ENCODE measurements around the gene NYAP1.
"Not testable (repeated sequence)": the region's sequence is repeated elsewhere in the genome, so short reads cannot be mapped to it uniquely, and the experiment has no call there.

NYAP1 gene

DNA sequence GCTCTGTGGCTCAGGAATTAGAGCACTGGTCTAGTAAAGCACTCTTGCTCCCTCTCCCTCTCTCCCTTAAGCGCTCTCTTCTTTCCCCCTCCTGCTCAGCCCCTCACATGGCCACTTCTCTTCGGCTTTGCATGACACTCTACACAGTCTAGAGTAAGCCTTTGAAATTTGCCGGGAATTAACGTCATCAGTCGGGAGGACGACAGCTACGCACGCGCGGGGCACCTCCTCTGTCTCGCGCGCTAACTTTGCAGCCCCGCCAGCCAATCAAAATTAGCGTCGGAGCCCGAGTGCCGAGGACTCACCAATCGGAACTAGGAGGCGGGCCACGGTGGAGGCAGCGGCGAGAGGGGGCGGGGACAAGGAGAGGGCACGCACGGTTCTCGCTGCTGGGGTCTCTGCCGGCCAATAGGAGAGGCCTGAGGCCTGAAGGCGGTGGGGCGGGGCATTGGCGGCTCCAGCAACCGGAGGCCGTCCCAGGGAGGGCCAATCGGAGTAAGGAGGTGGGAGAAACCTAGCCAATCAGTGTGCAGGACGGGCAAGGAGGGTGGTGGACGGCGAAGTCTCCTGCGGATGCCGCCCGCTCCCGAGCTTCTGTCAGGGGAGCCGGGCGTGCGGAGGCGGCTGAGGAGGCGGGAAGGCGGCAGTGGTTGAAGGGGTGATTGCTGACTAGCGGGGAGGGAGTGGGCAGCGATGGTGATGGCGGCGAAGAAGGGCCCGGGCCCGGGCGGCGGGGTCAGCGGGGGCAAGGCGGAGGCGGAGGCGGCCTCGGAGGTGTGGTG, 55.1 kb downstream of the NYAP1 start, which contains the start of gene AGFG2:
AGFG2 (plus strand) TSS at position 550 of the 782 bp plus-strand sequence; CDS start at position 694, 144 bp downstream.
- H3K27ac ChIP-seq = peak within 1 kb of the TSS; percentile 75
- CTCF ChIA-PET = interaction anchor here (0.5 to 0.6 kb wide), 3 partner anchors 39 to 187 kb away, joined by 3 to 5 read pairs (median 3); no protein-coding TSS in a partner anchor
- DNase-seq (ENCODE audit: low spot score) = peak; percentile 100
- TF ChIP-seq, protein P1, sequence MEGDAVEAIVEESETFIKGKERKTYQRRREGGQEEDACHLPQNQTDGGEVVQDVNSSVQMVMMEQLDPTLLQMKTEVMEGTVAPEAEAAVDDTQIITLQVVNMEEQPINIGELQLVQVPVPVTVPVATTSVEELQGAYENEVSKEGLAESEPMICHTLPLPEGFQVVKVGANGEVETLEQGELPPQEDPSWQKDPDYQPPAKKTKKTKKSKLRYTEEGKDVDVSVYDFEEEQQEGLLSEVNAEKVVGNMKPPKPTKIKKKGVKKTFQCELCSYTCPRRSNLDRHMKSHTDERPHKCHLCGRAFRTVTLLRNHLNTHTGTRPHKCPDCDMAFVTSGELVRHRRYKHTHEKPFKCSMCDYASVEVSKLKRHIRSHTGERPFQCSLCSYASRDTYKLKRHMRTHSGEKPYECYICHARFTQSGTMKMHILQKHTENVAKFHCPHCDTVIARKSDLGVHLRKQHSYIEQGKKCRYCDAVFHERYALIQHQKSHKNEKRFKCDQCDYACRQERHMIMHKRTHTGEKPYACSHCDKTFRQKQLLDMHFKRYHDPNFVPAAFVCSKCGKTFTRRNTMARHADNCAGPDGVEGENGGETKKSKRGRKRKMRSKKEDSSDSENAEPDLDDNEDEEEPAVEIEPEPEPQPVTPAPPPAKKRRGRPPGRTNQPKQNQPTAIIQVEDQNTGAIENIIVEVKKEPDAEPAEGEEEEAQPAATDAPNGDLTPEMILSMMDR (conservative IDR thresholded peaks at IDR 0.05; ENCODE audit: low read depth) = no peak
- POLR2A ChIA-PET (ENCODE audit: low non-redundant PET) = interaction anchor here (0.5 to 0.6 kb wide), 2 partner anchors 35 to 74 kb away, joined by 3 to 4 read pairs; no protein-coding TSS in a partner anchor

DNA sequence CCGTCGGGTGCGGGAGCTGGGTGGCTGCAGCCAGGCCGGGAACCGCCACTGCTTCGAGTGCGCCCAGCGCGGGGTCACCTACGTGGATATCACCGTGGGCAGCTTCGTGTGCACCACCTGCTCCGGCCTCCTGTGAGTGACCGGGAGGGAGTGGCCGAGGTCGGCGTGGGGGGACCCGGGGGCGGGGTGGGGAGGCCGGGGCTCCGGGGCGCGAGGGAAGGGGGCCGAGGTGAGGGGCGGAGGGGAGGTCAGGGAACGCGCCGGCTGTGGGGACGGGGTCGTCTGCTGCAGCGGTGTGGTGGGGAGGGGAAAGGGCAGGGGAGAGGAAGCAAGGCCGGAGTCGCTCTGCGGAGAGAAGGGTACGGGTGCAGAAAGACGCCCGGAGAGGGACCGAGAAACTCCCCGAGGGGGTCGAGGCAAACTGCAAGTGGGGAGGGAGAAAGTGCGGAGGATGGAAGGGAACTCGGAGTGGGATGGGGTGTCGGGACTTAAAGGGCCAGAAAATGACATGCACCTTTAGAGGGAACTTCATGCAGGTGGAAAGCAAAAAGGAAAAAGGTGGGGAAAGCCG, 55.8 kb downstream of the NYAP1 start:
- ChIA-PET CTCF (interaction anchor here (0.5 to 0.6 kb wide), 2 partner anchors 40 to 186 kb away, joined by 3 to 5 read pairs; no protein-coding TSS in a partner anchor), POLR2A (ENCODE audit: low non-redundant PET) (interaction anchor here (0.5 to 0.6 kb wide), 4 partner anchors 36 to 1568 kb away, joined by 3 to 5 read pairs (median 4); no protein-coding TSS in a partner anchor)
- TF ChIP-seq, protein P1 (conservative IDR thresholded peaks at IDR 0.05; ENCODE audit: low read depth) = no peak
- no peak for DNase-seq (ENCODE audit: low spot score)
- peak overlapping the region; percentile 75 for H3K27ac ChIP-seq

DNA sequence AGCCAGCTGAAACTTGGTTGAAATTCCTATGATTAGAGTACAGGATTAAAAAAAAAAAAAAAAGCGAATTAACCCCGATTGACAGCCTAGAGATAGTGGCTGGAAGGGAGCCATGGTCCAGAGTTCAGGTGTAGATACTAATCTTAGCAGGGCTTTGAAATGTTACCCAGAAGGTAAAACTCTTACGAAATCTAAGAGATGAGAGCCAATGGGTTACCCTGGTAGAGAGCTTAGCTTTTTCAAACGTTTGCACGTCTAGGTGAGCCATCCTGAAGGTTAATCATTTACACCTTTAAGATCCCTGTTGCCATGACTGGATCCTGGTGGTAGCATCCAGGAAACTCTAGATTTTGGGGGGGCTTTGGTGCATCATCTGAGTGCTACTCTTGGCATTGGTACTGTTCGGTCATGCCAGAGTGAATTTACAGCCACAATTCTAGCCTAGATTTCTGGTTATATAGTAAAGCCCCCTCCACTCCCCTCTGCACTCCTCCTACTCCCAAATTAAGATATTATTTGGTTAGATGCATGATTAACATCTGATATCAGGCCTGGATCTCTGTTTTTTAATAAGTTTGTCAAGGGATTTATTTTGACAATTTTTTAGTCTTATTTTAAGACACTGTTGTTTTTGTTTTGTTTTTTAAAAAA, 56.5 kb downstream of the NYAP1 start:
- ChIA-PET CTCF (no interaction called here), POLR2A (ENCODE audit: low non-redundant PET) (interaction anchor here (0.6 kb wide), 2 partner anchors 121 to 1567 kb away, joined by 3 to 5 read pairs; no protein-coding TSS in a partner anchor)
- no peak for DNase-seq (ENCODE audit: low spot score)
- TF ChIP-seq, protein P1 (conservative IDR thresholded peaks at IDR 0.05; ENCODE audit: low read depth) = no peak
- H3K27ac ChIP-seq = peak overlapping the region; percentile 75

DNA sequence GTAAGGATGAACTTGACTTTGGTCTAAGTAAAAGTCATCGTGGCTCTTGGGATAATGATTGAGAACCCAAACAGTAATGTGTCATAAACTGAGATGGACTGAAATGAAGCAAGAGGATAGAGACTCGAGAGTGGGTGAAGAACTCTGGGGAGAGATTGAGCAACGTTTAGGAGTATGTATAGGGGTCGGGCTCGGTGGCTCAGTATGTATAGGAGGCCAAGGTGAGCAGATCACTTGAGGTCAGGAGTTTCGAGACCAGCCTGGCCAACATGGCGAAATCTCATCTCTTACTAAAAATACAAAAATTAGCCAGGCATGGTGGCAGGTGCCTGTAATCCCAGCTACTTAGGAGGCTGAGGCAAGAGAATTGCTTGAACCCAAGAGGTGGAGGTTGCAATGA, 57.6 kb downstream of the NYAP1 start:
- CTCF ChIA-PET; H3K27ac ChIP-seq; DNase-seq (ENCODE audit: low spot score); POLR2A ChIA-PET (ENCODE audit: low non-redundant PET): not testable (repeated sequence)

DNA sequence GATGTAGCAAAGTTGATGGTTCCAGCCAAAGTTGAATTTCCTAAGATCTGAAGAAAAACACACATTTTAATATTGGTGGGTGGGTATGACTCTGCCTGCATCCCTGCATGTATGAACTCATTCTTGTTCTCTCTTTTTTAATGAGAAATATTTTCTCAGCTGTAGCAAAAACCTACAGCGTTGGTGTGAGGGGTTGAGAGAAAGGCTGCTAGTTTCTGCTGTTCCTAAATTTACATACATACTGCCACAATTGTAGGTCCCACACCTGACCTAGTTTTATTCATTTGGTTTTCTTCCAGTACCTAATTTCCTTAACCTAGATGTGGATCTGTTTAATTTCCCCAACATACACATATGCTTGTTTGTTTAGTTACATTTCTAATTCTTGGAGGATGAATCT, 59.9 kb downstream of the NYAP1 start:
- no peak overlapping the region for H3K27ac ChIP-seq
- no peak for DNase-seq (ENCODE audit: low spot score)
- POLR2A ChIA-PET (ENCODE audit: low non-redundant PET) = no interaction called here
- TF ChIP-seq, protein P1 (conservative IDR thresholded peaks at IDR 0.05; ENCODE audit: low read depth) = no peak
- CTCF ChIA-PET = interaction anchor here (0.6 to 2.0 kb wide), 4 partner anchors 16 to 83 kb away, joined by 3 to 7 read pairs (median 6); no protein-coding TSS in a partner anchor

DNA sequence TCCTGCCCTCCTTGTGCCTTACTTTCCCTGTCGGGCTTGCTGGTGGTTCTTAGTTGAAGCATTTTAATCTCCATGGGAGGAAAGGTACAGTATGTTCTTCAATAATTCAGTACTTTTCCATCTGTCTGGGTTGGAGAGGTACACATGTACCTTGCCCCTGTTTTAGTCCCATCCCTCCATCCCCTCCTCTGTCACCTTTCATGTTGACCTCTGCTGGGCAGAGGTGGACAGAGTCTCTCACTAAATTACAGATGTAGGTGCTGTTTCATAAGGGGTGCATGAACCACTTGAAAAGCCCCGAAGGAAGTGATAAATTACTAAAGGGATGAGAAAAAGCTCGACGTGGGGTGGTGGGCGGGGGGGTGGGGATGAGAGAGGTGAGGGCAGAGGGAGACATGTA, 60.7 kb downstream of the NYAP1 start:
- TF ChIP-seq, protein P1 (conservative IDR thresholded peaks at IDR 0.05; ENCODE audit: low read depth) = no peak
- DNase-seq (ENCODE audit: low spot score) = no peak
- ChIA-PET POLR2A (ENCODE audit: low non-redundant PET) (no interaction called here), CTCF (interaction anchor here (0.6 to 2.0 kb wide), 2 partner anchors 15 to 82 kb away, joined by 3 to 7 read pairs; no protein-coding TSS in a partner anchor)
- H3K27ac ChIP-seq = peak overlapping the region; percentile 94
